Left colon (tissue), 2 donors: ENCODE measurements around the gene NLK. TPM values are rescaled to one million over a fixed set of nuclear protein-coding genes. Genes with fewer than 3 reads are reported as not detected.
"Not testable (repeated sequence)": the region's sequence is repeated elsewhere in the genome, so short reads cannot be mapped to it uniquely, and the experiment has no call there.

Source experiments
- ATAC-seq: fragments of 200-7000 bp; cut with Tn5 transposase; one replicate; pipeline ENCODE4 v1.9.1; 2020; ENCODE audit warnings: mild to moderate bottlenecking, moderate library complexity
- DNase-seq, 2 donors: peaks; one replicate each; pipeline ENCODE4 v3.0.0-alpha.2; 2020
- intact Hi-C, 2 donors: fragments of 100-400 bp; cut with DNase I in 1 of 2; cut with micrococcal nuclease in 1 of 2; formaldehyde crosslinking; loops; one replicate each; pipeline versions ENCODE4 v1.11.2 to v1.14.0; 2022; cut with DNase I, micrococcal nuclease
- total RNA-seq, 2 donors: library from RNA; stranded (reverse); fragmentation: NEBNext Ultra II Directional; extraction: Animal tissue kit (Norgen Biotek cat#: 25700); gene quantifications; one replicate each; pipeline ENCODE4 v1.2.1, GENCODE V29; 2021
- donor health status: DM: no; HTN: no; CAD: no.
- donor health status: DM: yes; HTN: yes; CAD: no.

Gene NLK
- total RNA-seq, 2 donors from 2014 or later, result 22.6 to 25.2 TPM

DNA sequence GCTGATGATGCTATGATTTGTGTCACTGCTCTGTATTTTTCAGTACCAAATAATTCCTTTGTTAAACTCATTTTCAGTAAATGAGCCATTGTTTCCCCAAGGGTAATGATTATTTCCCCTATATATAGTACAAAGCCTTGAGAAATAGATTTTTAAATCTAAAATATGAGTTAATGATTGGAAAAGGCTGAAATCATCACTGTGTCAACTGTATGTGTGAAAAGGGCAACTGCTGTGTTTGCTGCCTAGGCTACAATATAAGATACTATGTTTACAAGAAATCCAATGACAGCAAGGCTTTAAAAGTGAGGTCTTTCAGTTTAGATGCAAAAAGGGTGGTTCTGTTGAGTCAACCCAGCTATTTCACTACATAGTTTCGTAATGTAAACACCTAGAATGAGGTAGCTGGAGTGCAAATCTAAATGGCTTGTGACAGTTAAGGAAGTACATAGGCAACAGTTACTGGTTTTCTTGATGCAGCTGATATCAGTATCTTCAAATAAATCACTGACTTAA lies 15.3 kb downstream of the NLK start:
- ATAC-seq (peak; percentile 93), DNase-seq (no peak)
- intact Hi-C loops, result loop anchor here in 1 of 2 donors (10.0 kb wide), 1 partner anchor 163 kb away; the partner anchor contains the start of gene LYRM9

DNA sequence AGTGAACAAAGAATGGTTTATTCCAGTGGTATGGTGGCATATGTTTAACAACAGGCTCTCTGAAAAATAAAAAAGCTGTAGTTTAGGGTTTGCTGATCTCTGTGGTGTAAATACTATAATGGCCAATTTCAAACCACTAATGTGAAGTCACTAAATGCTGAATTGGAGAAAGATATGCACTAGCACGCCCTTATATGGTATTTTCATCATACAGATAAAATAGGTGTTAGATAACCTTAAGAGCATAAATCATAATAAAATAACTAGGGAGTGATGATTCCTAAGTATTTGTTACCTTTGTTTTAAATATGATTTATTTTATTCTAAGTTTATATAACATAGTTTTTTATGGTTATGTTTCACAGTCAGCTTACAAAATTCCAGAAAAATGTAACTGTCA lies 17.2 kb downstream of the NLK start:
- intact Hi-C loops, result loop anchor here in 1 of 2 donors (10.0 kb wide), 1 partner anchor 165 kb away; the partner anchor contains the start of gene LYRM9
- DNase-seq (no peak), ATAC-seq (no peak)

DNA sequence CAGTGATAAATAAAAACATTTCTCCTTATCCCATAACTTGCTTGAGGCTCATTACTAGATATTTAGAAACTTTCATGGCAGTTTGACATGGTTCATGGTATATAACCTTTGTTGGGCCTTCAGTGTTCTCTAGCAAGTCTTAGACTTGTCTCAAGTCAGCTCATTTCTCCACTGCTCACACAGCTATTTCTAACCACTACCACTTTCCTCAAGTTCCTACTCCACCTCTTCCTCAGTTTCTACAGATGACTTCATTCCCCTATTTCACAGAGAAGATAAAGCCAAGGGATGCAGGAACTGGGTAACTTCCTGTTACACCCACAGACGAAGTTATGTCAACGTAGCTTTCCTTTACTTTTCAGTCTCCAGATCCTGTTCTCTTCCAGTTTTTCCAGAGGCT lies 23.2 kb downstream of the NLK start:
- intact Hi-C loops, result no loop called here
- no peak for DNase-seq
- ATAC-seq, result peak; percentile 68

DNA sequence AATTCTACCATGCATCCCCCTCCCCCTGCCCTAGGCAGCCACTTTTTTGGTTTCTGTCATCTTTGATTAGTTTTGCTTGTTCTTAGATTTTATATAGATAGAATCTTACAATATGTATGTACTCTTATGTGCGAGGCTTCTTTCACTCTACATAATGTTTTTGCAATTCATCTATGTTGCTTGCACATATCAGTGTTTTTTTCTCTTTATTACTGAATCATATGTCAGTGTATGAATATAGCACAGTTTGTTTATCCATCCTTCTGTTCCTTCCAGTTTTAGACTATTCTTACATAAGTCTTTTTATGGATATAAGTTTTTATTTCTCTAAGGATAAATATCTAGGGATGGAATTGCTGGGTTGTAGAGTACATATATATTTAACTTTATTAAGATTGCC lies 26.6 kb downstream of the NLK start:
- intact Hi-C loops, result no loop called here
- ATAC-seq (no peak), DNase-seq (no peak)

DNA sequence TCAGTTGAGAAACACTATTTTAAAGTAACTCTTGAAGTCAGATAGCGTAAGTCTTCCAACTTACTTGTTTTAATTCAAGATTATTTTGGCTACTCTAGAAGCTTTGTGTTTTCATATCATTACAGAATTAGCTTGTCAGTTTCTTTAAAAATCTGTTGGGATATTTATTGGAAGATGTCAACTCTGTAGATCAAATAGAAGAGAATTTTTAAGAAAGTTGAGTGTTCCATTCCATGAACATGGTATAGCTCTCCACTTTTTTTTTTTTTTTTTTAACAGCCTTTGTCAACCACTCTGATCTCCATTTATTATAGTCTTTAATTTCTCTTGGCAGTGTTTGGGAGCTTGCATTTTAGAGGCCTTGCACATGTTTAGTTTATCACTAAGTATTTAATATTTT lies 28.7 kb downstream of the NLK start:
- ATAC-seq (no peak), DNase-seq (no peak)
- intact Hi-C loops, result no loop called here

DNA sequence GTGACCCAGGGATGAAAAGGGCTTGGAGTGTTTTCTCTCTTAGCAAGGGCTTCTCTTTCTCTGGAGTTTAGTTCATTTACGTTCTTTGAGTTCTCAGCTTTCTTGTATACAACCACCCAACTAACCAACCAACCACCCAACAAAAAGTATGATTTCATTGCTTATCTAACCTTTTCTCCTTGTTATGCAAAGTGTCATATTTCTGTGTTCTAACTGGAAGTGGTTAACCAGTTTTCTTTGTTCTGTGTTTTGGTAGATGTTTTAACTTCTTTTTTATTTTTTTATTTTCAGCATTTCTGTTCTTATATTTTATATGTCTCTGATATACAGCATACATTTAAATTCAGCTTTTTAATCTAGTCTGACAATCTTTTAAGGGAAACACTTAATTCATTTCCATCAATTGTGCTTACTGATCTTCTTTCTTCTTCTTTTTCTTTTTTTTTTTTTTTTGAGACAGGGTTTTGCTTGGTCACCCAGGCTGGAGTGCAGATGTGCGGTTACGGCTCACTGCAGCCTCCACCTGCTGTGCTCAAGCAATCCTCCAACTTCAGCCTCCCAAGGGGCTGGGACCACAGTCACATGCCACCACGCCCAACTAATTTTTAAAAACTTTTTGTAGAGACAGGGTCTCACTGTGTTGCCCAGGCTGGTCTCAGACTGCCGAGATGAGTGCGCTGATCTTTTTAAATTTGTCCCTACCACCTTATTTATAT lies 29.6 kb downstream of the NLK start:
- ATAC-seq (no peak), DNase-seq (no peak)
- intact Hi-C loops, result no loop called here

DNA sequence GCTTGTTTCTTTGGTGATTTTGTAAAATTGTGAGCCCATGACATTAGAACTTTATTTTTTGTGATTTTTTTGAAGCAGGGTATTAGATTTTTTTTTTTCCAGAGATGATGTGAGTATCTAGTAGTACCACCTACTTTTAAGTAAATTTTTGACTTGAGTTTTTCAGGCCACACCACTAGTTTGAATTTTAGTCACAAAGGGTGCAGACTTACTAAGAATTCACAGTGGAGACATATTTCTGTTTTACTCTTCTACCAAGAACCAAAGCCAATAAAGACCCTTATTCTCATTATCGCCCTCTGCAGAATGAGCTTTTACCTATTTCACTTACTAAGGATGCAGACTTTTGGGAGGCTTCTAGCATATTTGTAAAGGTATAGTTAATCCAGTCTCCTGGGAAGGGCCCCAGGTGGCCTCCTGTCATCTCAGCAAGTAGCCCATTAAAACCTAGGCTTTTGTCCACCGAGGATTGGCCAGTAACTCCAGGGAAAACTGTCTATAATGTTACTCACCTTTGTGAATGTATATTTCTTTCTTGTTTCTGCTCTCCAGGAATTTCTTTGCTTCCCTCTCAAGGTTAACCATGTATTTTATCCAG lies 30.6 kb downstream of the NLK start:
- no peak for DNase-seq
- no peak for ATAC-seq
- intact Hi-C loops, result no loop called here

DNA sequence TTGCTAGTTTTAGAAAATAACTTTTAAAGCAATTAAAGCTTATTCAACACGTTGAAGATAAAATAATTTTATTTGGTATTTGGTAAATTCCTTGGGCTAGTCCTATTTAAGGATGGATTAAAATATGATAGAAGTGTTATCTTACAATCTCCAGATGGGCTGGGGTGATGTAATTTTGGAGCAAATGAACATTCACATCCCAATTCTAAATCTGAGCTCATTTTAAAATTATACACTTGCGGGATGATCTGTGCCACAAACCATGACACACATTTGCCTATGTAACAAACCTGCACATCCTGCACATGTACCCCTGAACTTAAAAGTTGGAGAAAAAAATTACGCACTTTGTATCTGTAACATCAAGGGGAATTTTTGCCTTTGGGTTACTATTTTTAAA lies 31.5 kb downstream of the NLK start:
- ATAC-seq (no peak), DNase-seq (no peak)
- intact Hi-C loops, result no loop called here

DNA sequence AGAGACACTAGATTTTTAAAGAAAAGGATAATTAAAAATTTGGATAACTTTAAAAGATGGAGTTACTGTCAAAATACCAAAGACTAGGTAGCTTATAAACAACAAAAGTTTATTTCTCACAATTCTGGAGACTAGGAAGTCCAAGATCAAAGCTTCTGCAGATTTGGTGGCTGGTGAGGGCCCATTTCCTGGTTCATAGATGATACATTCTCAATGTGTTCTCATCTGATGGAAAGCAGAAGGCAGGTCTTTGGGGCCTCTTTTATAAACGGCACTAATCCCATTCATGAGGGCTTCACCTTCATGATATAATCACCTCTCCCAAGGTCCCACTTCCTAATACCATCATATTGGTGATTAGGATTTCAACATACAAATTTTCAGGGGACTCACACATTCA lies 33.7 kb downstream of the NLK start:
- intact Hi-C loops, result no loop called here
- DNase-seq, result no peak
- no peak for ATAC-seq

DNA sequence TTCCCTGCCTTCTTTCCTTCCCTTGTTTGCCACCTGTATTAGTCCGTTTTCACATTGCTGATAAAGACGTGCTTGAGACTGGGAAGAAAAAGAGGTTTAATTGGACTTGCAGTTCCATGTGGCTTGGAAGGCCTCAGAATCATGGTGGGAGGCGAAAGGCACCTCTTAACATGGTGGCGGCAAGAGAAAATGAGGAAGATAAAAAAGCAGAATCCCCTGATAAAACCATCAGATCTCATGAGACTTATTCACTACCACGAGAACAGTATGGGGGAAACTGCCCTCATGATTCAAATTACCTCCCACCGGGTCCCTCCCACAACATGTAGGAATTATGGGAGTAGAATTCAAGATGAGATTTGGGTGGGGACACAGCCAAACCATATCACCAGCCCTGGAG lies 34.7 kb downstream of the NLK start:
- DNase-seq, intact Hi-C loops, ATAC-seq: not testable (repeated sequence)

DNA sequence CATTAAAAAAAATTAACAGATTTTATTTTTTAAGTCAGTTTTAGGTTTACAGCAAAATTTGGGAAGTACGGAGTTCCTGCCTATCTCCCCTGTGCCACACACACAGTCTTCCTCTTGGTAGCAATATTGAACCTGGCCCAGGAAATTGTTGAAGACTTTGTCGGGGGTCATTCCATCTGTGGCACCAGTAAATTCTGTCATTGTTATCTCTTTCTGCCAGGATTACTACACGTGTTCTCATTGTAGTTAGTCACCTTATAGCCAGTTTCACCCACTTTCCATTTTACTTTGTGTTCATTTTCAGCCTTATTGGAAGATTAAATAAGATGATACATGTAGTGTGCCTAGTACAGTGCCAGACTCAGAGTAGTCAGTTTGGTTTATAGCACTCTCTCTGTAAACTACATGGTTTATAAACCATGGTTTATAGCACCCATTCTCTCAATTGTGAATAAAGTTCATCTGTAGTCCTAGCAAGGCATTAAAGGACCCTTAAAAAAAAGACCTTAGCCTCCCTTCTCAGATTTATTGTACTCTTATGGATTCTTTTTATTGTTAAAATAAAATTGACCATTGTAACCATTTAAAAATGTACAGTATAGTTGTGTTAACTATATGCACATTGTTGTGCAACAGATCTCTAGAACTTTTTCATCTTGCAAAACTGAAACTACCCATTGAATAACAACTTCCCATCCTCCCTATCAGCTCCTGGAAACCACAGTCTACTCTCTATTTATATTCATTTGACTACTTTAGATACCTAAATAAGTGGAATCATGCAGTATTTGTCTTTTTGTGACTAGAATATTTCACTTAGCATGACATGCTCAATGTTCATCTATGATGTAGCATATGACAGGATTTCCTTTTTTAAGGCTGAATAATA lies 36.1 kb downstream of the NLK start:
- peak; percentile 91 for ATAC-seq
- intact Hi-C loops, result no loop called here
- DNase-seq, result no peak

DNA sequence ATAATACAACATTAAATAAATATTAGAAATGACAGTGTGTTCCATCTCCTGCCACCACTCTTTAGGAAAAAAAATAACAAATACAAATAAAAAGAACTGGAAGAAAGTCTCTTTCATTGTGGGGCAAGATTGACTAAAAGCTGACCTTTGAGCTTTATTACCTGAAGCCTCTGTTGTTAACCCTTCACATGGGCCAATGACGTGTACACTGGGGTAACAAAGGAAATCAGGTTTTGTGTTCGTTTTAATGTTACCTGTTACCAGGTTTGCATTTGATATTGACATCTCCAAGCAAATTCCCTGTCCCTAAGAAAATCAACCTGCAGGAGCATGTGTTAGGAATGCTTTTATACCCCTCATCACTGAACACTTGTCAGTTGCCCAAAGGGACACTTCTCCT lies 39.0 kb downstream of the NLK start:
- ATAC-seq (peak; percentile 71), DNase-seq (no peak)
- intact Hi-C loops, result no loop called here

DNA sequence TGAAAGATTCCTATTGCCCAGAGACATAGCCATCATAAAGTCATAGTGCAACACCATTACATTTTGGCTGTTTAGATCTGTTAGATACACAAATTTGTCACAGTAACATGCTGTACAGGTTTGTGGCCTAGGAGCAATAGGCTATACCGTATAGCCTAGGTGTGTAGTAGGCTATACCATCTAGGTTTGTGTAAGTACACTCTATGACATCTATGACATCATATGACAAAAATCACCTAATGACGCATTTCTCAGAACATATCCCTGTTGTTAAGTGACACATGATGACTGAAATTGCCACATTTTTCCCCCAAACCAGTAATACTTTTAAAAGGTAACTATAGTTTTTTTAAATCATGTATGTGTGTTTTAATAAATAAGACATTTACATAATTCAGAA lies 43.3 kb downstream of the NLK start:
- ATAC-seq (no peak), DNase-seq (no peak)
- intact Hi-C loops, result no loop called here

DNA sequence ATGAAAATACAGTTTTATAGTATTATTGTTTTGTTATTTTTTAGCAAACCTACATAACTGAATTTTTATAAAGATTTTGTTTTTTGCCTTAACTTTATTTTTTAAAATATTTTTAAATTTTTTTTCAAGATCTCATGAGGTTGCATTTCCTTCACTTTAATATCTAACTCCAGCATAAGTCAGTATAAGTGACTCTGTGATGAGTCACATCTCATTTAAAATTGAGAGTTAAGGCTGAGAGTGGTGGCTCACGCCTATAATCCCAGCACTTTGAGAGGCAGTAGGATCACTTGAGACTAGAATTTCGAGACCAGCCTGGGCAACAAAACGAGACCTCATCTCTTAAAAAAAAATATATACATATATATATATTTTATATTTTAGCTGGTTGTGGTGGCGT lies 44.0 kb downstream of the NLK start:
- intact Hi-C loops, result no loop called here
- ATAC-seq (no peak), DNase-seq (no peak)

DNA sequence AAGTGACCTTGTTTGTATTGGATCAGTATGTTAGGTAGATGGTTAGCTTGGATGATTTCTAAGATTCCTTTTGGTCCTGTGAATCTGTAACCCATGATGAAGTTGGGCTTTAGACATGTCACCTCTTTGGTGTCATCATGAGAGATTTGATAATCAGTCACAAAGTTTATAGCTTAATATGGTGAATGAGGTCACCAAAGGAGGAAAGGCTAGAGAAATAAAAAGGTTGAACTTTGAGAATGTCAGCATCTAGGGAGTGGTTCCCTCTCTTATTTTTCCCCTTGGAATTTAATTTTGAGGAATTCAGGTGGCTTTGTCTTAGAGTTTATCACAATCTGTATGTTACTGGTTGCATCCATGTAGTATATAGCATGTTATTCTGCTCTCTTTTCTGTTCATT lies 45.3 kb downstream of the NLK start:
- DNase-seq (no peak), ATAC-seq (peak; percentile 85)
- intact Hi-C loops, result no loop called here

DNA sequence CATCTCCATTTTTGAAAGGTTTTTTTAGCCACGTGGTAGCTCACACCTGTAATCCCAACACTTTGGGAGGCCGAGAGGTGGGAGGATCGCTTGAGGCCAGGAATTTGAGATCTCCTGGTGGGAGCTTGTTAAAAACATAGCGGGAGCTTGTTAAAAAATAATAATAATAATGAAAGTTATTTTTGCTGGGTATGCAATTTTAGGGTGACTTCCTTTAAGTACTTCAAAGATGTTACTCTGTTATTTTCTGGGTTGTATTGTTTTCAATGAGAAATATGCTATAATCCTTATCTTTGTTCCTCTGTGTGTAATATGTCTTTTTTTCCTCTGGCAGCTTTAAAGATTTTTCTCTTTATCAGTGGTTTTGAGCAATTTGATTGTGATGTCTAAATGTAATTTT lies 48.1 kb downstream of the NLK start:
- ATAC-seq (no peak), DNase-seq (no peak)
- intact Hi-C loops, result no loop called here

DNA sequence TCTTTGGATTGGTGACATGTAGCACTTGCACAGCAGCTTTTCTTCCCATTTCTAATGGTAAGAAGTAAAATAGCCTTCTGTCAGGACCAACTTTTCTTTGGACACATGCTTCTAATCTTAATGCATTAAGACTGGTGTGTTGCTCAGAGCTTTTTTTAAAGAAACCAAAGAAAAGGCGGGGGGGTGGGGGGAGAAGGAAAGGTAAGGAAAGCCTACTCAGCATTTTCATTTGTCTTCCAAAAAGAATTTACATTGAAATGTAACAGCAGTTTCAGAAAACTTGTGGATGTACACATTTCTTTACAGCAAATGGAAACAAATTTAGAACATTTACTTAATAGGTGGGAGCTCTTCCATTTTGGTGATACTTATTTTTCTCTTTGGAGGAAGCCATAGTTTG lies 49.6 kb downstream of the NLK start:
- intact Hi-C loops, result no loop called here
- ATAC-seq (no peak), DNase-seq (no peak)

DNA sequence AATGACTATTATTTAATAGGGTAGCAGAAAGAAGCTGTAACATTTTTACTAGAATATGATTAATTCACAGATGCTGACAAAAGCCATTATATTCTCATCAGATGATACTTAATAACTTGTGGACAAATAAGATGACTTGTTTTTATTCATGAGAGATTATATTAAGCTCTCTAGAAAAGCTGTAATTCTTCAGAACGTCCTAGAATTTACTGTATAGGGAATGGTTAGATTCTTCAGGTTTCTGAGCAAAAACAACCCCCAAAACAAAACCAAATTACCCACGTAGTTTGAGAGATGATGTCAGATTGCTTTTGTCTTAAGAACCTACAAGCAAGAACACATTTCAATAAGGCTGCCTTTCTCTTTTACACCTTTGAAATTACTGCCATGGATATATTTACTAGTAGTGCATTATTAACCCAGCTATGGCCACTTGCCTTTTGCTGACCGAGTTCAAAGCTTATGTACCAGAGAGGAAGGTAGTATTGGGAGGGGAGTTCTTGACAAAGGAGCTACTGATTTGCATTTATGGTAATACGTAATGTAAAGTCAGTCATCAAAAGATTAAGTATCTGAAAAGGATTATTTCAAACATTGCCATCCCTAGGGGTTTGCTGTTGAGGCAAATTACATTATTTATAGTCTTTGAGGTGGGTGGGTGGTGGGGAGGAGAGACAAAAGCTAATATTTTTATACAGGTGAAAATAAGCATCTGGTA lies 51.7 kb downstream of the NLK start:
- DNase-seq (no peak), ATAC-seq (no peak)
- intact Hi-C loops, result no loop called here

DNA sequence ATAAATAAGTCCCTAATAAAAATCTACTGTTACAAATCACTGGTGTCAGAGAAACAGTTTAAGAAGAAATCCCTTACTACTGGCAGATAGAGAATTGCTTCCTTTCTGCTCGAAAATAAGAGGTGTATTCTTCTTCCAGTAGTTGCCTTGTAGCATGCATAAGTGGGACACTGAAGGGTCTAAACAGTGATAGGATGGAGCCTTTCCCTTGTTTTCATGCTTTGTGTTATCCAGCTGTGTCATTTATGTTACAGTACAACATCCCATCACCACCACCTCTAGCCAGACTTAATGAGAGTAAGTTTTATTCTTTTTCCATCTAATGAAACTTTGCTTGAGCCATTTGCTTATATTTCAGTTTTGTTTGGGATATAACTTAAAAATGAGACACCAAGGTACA lies 54.3 kb downstream of the NLK start:
- ATAC-seq, result no peak
- DNase-seq, result no peak
- intact Hi-C loops, result no loop called here
